ENCODE data around the gene FBXO2. TPM values are rescaled to one million over a fixed set of nuclear protein-coding genes. Genes with fewer than 3 reads are reported as not detected.

The FBXO2 gene
- total and polyA plus RNA-seq, 9 of the 15 experiments (the other 6 are each of a cell fraction or from before 2014, with no cell fraction given), result 0.04 to 1.9 (median 0.27) TPM

- TF ChIP-seq TCF15 (CRISPR knock-in tag; IDR thresholded peaks at IDR 0.05), result 0 out of 2 replicates have a peak, but pooled peaks have one; percentile 26
- no peak for TF ChIP-seq BRF1 (IDR thresholded peaks at IDR 0.05; ENCODE audit: borderline replicate concordance, extremely low read depth, insufficient read length)
- TF ChIP-seq ZNF740 (CRISPR knock-in tag; IDR thresholded peaks at IDR 0.05), result peak; percentile 75
- peak in 1 of 2 experiments; percentile 62; a peak in 1 of 4 replicates for TF ChIP-seq ZNF740 (tag; IDR thresholded peaks at IDR 0.05)
- TF ChIP-seq BHLHE40 (IDR thresholded peaks at IDR 0.05; ENCODE audit: low read length), result no peak
- 0 out of 4 replicates have a peak, but pooled peaks of 1 of the 2 experiments have one; percentile 23 for TF ChIP-seq SRF (CRISPR knock-in tag; IDR thresholded peaks at IDR 0.05)
- TF ChIP-seq ZNF707 (CRISPR knock-in tag; conservative IDR thresholded peaks at IDR 0.05), result no peak
- no peak for TF ChIP-seq ATF1 (CRISPR knock-in tag; IDR thresholded peaks at IDR 0.05)
- TF ChIP-seq ATF1 (tag; IDR thresholded peaks at IDR 0.05), result 0 out of 2 replicates have a peak, but pooled peaks have one; percentile 21
- peak in 1 of 2 experiments; percentile 39; a peak in 1 of 4 replicates for TF ChIP-seq FOXA3 (CRISPR knock-in tag; conservative IDR thresholded peaks at IDR 0.05 in 1 of 2, IDR thresholded peaks at IDR 0.05 in 1 of 2)
- peak; percentile 47; the same call in 1 of the 2 replicates for TF ChIP-seq MYNN (IDR thresholded peaks at IDR 0.05)
- no peak for TF ChIP-seq MYNN (CRISPR knock-in tag; IDR thresholded peaks at IDR 0.05)
- peak; percentile 49 for TF ChIP-seq VEZF1 (CRISPR knock-in tag; IDR thresholded peaks at IDR 0.05)
- peak; percentile 8 for TF ChIP-seq TBP (optimal IDR thresholded peaks at IDR 0.05; ENCODE audit: low read depth, low read length)
- TF ChIP-seq ZBTB8A (IDR thresholded peaks at IDR 0.05; ENCODE audit: partially characterized antibody), result no peak
- 0 out of 2 replicates have a peak, but pooled peaks have one; percentile 14 for TF ChIP-seq ZNF431 (CRISPR knock-in tag; IDR thresholded peaks at IDR 0.05)
- TF ChIP-seq HMGN3 (IDR thresholded peaks at IDR 0.05; ENCODE audit: borderline replicate concordance, extremely low read depth, insufficient read length, low read depth, low read length), result peak; percentile 1
- peak; percentile 83; the same call in 1 of the 2 replicates for TF ChIP-seq ZBTB7A (IDR thresholded peaks at IDR 0.05; ENCODE audit: borderline replicate concordance, control insufficient read depth, low read depth, low read length)
- 0 out of 2 replicates have a peak, but pooled peaks have one; percentile 59 for TF ChIP-seq GATAD2B (IDR thresholded peaks at IDR 0.05; ENCODE audit: borderline replicate concordance)
- no peak for TF ChIP-seq CREB5 (CRISPR knock-in tag; IDR thresholded peaks at IDR 0.05)
- 0 out of 2 replicates have a peak, but pooled peaks have one; percentile 22 for TF ChIP-seq SMARCE1 (IDR thresholded peaks at IDR 0.05)
Observed at GRCh38 chr1:11664336-11665065, 10.3 kb upstream of the FBXO2 start (continued).

Measured in K562 (cell line).